K562 (cell line): ENCODE data around the gene PAFAH2. TPM values are rescaled to one million over a fixed set of nuclear protein-coding genes. Genes with fewer than 3 reads are reported as not detected.

ENCODE experiments used
- ATAC-seq: fragments of 200-7000 bp; cut with Tn5 transposase; 3 replicates; pipeline ENCODE4 v1.9.1; 2020; ENCODE audit warnings: moderate library complexity
- BruUV-seq: library from RNA; stranded (reverse); fragments of 400-500 nt; replicated peaks from 2 replicates; lab custom pipeline; 2021; lab: Mats Ljungman, UMichigan
- CTCF ChIA-PET: fragments of 300-600 bp; formaldehyde crosslinking; extraction: SDS; loops from one replicate; lab custom pipeline; 2021; ENCODE audit warnings: low intra/inter-chr PET ratio; lab: Yijun Ruan, JAX
- POLR2A ChIA-PET: fragments of 300-600, 350-650 bp; sonication (Branson Sonifier 250); formaldehyde crosslinking; extraction: SDS; loops from one replicate; lab custom pipeline; 2021; ENCODE audit warnings: antibody characterized with exemption, inconsistent platforms; lab: Yijun Ruan, JAX
- DNase-seq, 4 experiments: peaks; one replicate each; pipeline versions ENCODE4 v3.0.0 to v3.0.0-alpha.2; 2011 to 2018; ENCODE audit warnings: low spot score in 3 of 4, mixed read lengths in 3 of 4; ENCODE audit errors: extremely low read depth in 1 of 4
- FAIRE-seq: peaks from 2 replicates; lab custom pipeline; 2011; peaks lifted over from hg19 to GRCh38; lab: Jason Lieb, UNC
- H2AFZ ChIP-seq: 2 replicates; pipeline ENCODE4 v1.6.0; 2011; ENCODE audit warnings: low read depth, low read length, control low read depth, inconsistent platforms
- H3K27ac ChIP-seq: fragments of 200-600 bp; 3 replicates; pipeline ENCODE4 v1.8.0; 2011; ENCODE audit warnings: low read depth, mild to moderate bottlenecking, control low read depth, inconsistent platforms, low read length, moderate library complexity, mixed read lengths; ENCODE audit errors: extremely low read depth
- H3K27me3 ChIP-seq, 2 experiments: fragments of 300-600 bp in 1 of 2; 2 replicates in 1 of 2; 3 replicates in 1 of 2; pipeline versions ENCODE4 v1.6.0 to v1.8.0; 2011; ENCODE audit warnings: inconsistent platforms in 2 of 2, low read length in 2 of 2, mild to moderate bottlenecking in 1 of 2, mixed read lengths in 1 of 2, moderate library complexity in 1 of 2; ENCODE audit not compliant: control insufficient read depth in 2 of 2, insufficient read depth in 2 of 2
- H3K36me3 ChIP-seq: fragments of 300-600 bp; 3 replicates; pipeline ENCODE4 v1.8.0; 2011; ENCODE audit warnings: mild to moderate bottlenecking, low read length, inconsistent platforms; ENCODE audit not compliant: control insufficient read depth, insufficient read depth
- H3K4me1 ChIP-seq, 2 experiments: fragments of 200-600 bp in 1 of 2; replicated peaks in 1 of 2; 2 replicates in 1 of 2; 3 replicates in 1 of 2; pipeline versions ENCODE4 v1.5.1 to v1.8.0; 2011; ENCODE audit warnings: inconsistent platforms in 2 of 2, low read length in 2 of 2, mild to moderate bottlenecking in 1 of 2, mixed read lengths in 1 of 2, moderate library complexity in 1 of 2; ENCODE audit not compliant: control insufficient read depth in 2 of 2, insufficient read depth in 2 of 2
- H3K4me2 ChIP-seq: 2 replicates; pipeline ENCODE4 v1.6.1; 2011; ENCODE audit warnings: low read length, control low read depth, inconsistent platforms, mixed read lengths; ENCODE audit not compliant: insufficient read depth
- H3K4me3 ChIP-seq: fragments of 200-600 bp; sonication (generic), shearing (Covaris generic); 2 replicates; pipeline ENCODE4 v1.5.1; 2016; ENCODE audit warnings: control low read depth, inconsistent platforms
- H3K79me2 ChIP-seq: fragments of 200-600 bp; 3 replicates; pipeline ENCODE4 v1.8.0; 2011; ENCODE audit warnings: low read length, inconsistent platforms; ENCODE audit not compliant: control insufficient read depth, insufficient read depth
- H3K9ac ChIP-seq, 2 experiments: 2 replicates each; pipeline versions ENCODE4 v1.6.0 to v1.6.1; 2011; ENCODE audit warnings: low read depth in 2 of 2, low read length in 2 of 2, control low read depth in 1 of 2, inconsistent platforms in 1 of 2, mild to moderate bottlenecking in 1 of 2, mixed read lengths in 1 of 2; ENCODE audit not compliant: insufficient read depth in 1 of 2
- H3K9me1 ChIP-seq: one replicate; pipeline ENCODE4 v1.6.0; 2011; ENCODE audit warnings: inconsistent platforms, mild to moderate bottlenecking, low read length, moderate library complexity; ENCODE audit not compliant: control insufficient read depth, insufficient read depth
- H3K9me3 ChIP-seq: replicated peaks from 2 replicates; pipeline ENCODE4 v1.5.1; 2011; ENCODE audit warnings: low read depth, low read length, inconsistent platforms; ENCODE audit not compliant: control insufficient read depth, insufficient read depth
- H4K20me1 ChIP-seq: replicated peaks from 2 replicates; pipeline ENCODE4 v1.6.1; 2011; ENCODE audit warnings: low read length, inconsistent platforms, mixed read lengths; ENCODE audit not compliant: control insufficient read depth, insufficient read depth
- CTBP1 ChIP-seq: fragments of 450-650 bp; IDR thresholded peaks from 2 replicates; pipeline ENCODE4 v1.6.1; 2016; ENCODE audit warnings: borderline replicate concordance
- ELF1 ChIP-seq: fragments of 200-800 bp; sonication (Bioruptor generic); IDR thresholded peaks from 2 replicates; pipeline ENCODE4 v1.6.1; 2016; ENCODE audit warnings: missing genetic modification characterization, missing compliant biosample characterization
- FOXP1 ChIP-seq: sonication (generic); formaldehyde crosslinking; IDR thresholded peaks from 2 replicates; pipeline ENCODE4 v1.8.0; 2022; ENCODE audit warnings: mild to moderate bottlenecking, missing genetic modification reagents
- HMBOX1 ChIP-seq: sonication (generic); IDR thresholded peaks from 2 replicates; pipeline ENCODE4 v1.6.1; 2016
- HMG20B ChIP-seq: fragments of 250-450 bp; sonication (Bioruptor Pico); IDR thresholded peaks from 2 replicates; pipeline ENCODE4 v1.5.0; 2021; ENCODE audit warnings: mild to moderate bottlenecking
- MYBL2 ChIP-seq, 2 experiments: fragments of 450-650 bp in 1 of 2; sonication (generic) in 1 of 2; formaldehyde crosslinking in 1 of 2; IDR thresholded peaks; 2 replicates each; pipeline versions ENCODE4 v1.6.1 to v1.8.1; 2017 to 2022; ENCODE audit warnings: borderline replicate concordance in 1 of 2, inconsistent platforms in 1 of 2, low read depth in 1 of 2, mild to moderate bottlenecking in 1 of 2, missing genetic modification reagents in 1 of 2, moderate library complexity in 1 of 2
- RFX7 ChIP-seq: fragments of 250-450 bp; sonication (Bioruptor Pico); IDR thresholded peaks from 2 replicates; pipeline ENCODE4 v1.5.1; 2021; ENCODE audit warnings: mild to moderate bottlenecking
- WGBS: fragments of 100-300 bp; shearing (Covaris generic); methylation state at CpG from one replicate; pipeline ENCODE4 v1.1.6; 2016; ENCODE audit warnings: low coverage, mixed read lengths; ENCODE audit not compliant: insufficient coverage; ENCODE audit errors: missing lambda C conversion rate; 5-methylcytosine and 5-hydroxymethylcytosine counted together
- in situ Hi-C: fragments of 300-500 bp; cut with MboI; formaldehyde crosslinking; loops from 4 replicates; pipeline ENCODE4 v1.15.0; 2018; ENCODE audit warnings: inconsistent platforms, mixed read lengths
- intact Hi-C: fragments of 100-400 bp; cut with micrococcal nuclease; formaldehyde crosslinking; loops from 2 replicates; pipeline ENCODE4 v1.14.2; 2022
- polyA plus RNA-seq, 8 experiments: library from polyadenylated mRNA; depleted of rRNA in 4 of 8; stranded (reverse) in 5 of 8; unstranded in 3 of 8; fragments of >200 nt; fragmentation: Nextera tagmentation in 2 of 8; fragmentation: Illumina TruSeq in 1 of 8; extraction: Ambion mirVana in 2 of 8; extraction: Trizol in 1 of 8; gene quantifications; 2 replicates each; pipeline versions ENCODE4 v1.2.1 to v1.2.3, GENCODE V29; 2011 to 2014; ENCODE audit warnings: inconsistent platforms in 1 of 8, missing spikeins in 1 of 8
- total RNA-seq, 7 experiments: library from RNA; depleted of rRNA in 6 of 7; stranded (reverse); fragments of >200 nt in 6 of 7; fragmentation: Illumina TruSeq in 2 of 7; extraction: Trizol in 2 of 7; gene quantifications; 2 replicates each; pipeline versions ENCODE4 v1.2.1 to v1.2.3, GENCODE V29; 2011 to 2021; ENCODE audit warnings: low replicate concordance in 1 of 7

The PAFAH2 gene
- total and polyA plus RNA-seq, 9 of the 15 experiments (the other 6 are each of a cell fraction or from before 2014, with no cell fraction given): 4.2 to 10.9 (median 6.8) TPM

GRCh38 chr1:26019641-26020315 lies 21.9 kb upstream of the PAFAH2 start (continued):
- no peak for TF ChIP-seq HMG20B (CRISPR knock-in tag)

- DNase-seq (no peak), ATAC-seq (no peak), FAIRE-seq (no peak)
- no peak overlapping the region for H3K27ac ChIP-seq
- H3K9me3 ChIP-seq: no peaks in the 10 kb centered on the region
- H4K20me1 ChIP-seq: no peaks in the 10 kb centered on the region
- 34% methylated on average over 6 of the region's 6 CpGs for WGBS
- peak overlapping the region in 1 of 2 experiments; percentile 63; a peak in 2 of 4 replicates for H3K9ac ChIP-seq
- TF ChIP-seq CTBP1 (no peak), HMBOX1 (no peak), FOXP1 (CRISPR knock-in tag) (no peak), RFX7 (CRISPR knock-in tag) (no peak), MYBL2 (IDR thresholded peaks at IDR 0.05; ENCODE audit: low read depth) (no peak), MYBL2 (CRISPR knock-in tag; IDR thresholded peaks at IDR 0.05; ENCODE audit: borderline replicate concordance) (no peak), ELF1 (tag) (no peak)
- BruUV-seq: no TSS peak
- H3K4me1 ChIP-seq: peaks cover 15 to 29% of the 10 kb centered on the region in 2 experiments
- intact Hi-C loops: no loop called here
- no peak overlapping the region for H3K4me2 ChIP-seq
- H3K4me3 ChIP-seq: no peak overlapping the region
- no peaks in the 10 kb centered on the region for H3K36me3 ChIP-seq
- no peaks in the 10 kb centered on the region for H3K79me2 ChIP-seq
- in situ Hi-C loops: no loop called here
- no peaks in the 10 kb centered on the region for H3K9me1 ChIP-seq
- H2AFZ ChIP-seq: no peak overlapping the region
- POLR2A ChIA-PET: interaction anchor here (0.5 to 1.4 kb wide), 6 partner anchors 9 to 131 kb away, joined by 3 to 6 read pairs (median 4); no protein-coding TSS in a partner anchor
- H3K27me3 ChIP-seq: no peaks in the 10 kb centered on the region
- CTCF ChIA-PET: no interaction called here
These were observed 19.7 kb upstream of the PAFAH2 start for GRCh38 chr1:26017606-26018005.
